AG04450 (cell line): ENCODE data around the gene PACRGL. TPM values are rescaled to one million over a fixed set of nuclear protein-coding genes. Genes with fewer than 3 reads are reported as not detected.
A peak's percentile ranks its signal among the peaks of the same experiment; 100 is the strongest.

Experiments used
- CTCF ChIA-PET: fragments of 300-600, 350-600 bp; formaldehyde crosslinking; extraction: SDS; loops from one replicate; lab custom pipeline; 2022; ENCODE audit warnings: antibody characterized with exemption, inconsistent platforms; lab: Charles Lee
- POLR2A ChIA-PET: fragments of 350-600 bp; formaldehyde crosslinking; extraction: SDS; loops from one replicate; lab custom pipeline; 2021; ENCODE audit warnings: antibody characterized with exemption, inconsistent platforms; lab: Yijun Ruan, JAX
- DNase-seq: peaks from one replicate; pipeline ENCODE4 v3.0.0-alpha.2; 2011; ENCODE audit warnings: low read depth, low spot score
- H3K27ac ChIP-seq: one replicate; pipeline ENCODE4 v1.5.1; 2012; ENCODE audit warnings: low read depth, low read length, control low read depth
- H3K27me3 ChIP-seq: one replicate; pipeline ENCODE4 v1.6.0; 2012; ENCODE audit warnings: low read length; ENCODE audit not compliant: control insufficient read depth, insufficient read depth
- H3K4me3 ChIP-seq: 2 replicates; pipeline ENCODE4 v1.5.1; 2011; ENCODE audit warnings: mild to moderate bottlenecking, low read depth, low read length, control low read depth
- H3K9me3 ChIP-seq: 2 replicates; pipeline ENCODE4 v1.5.1; 2012; ENCODE audit warnings: low read length; ENCODE audit not compliant: control insufficient read depth, insufficient read depth
- CTCF ChIP-seq: IDR thresholded peaks from 2 replicates; pipeline ENCODE4 v1.5.1; 2011; ENCODE audit warnings: low read depth, low read length, control low read depth, inconsistent platforms
- polyA minus RNA-seq: library from RNA; depleted of rRNA, polyadenylated mRNA; stranded (reverse); fragments of >200 nt; gene quantifications from 2 replicates; pipeline ENCODE4 v1.2.3, GENCODE V29; 2011; rRNA and poly(A)+ RNA removed
- polyA plus RNA-seq: library from polyadenylated mRNA; depleted of rRNA; stranded (reverse); fragments of >200 nt; gene quantifications from 2 replicates; pipeline ENCODE4 v1.2.3, GENCODE V29; 2011; rRNA removed

PACRGL gene
- polyA plus RNA-seq, result 10.8 and 15.2 TPM in 2 replicates
- 4.8 and 9.0 TPM in 2 replicates for polyA minus RNA-seq

GRCh38 chr4:20700007-20700761 is at the start of gene PACRGL:
Gene PACRGL, plus strand, starts transcription at chr4:20700458. Its CDS starts 4,024 bp downstream, at chr4:20704482.
- ChIA-PET POLR2A (interaction anchor here (0.5 to 0.7 kb wide), 2 partner anchors 446 to 978 kb away, joined by 3 to 4 read pairs; no protein-coding TSS in a partner anchor), CTCF (interaction anchor here (1.4 kb wide), 1 partner anchor 73 kb away, joined by 3 read pairs; no protein-coding TSS in a partner anchor)
- Histone ChIP-seq H3K9me3 (no peaks in the 10 kb centered on the region), H3K27me3 (no peaks in the 10 kb centered on the region), H3K4me3 (peak within 1 kb of the TSS; percentile 90), H3K27ac (peak within 1 kb of the TSS; percentile 63)
- peak; percentile 67 for DNase-seq
- no peak for TF ChIP-seq CTCF

- ChIA-PET CTCF (interaction anchor here (0.6 kb wide), 1 partner anchor 23 kb away, joined by 4 read pairs; no protein-coding TSS in a partner anchor), POLR2A (no interaction called here)
- Histone ChIP-seq H3K9me3 (no peaks in the 10 kb centered on the region), H3K27me3 (peaks cover 4% of the 10 kb centered on the region), H3K27ac (no peak overlapping the region), H3K4me3 (no peak overlapping the region)
- no peak for DNase-seq
- TF ChIP-seq CTCF, result no peak
These were observed 47.9 kb upstream of the PACRGL start for GRCh38 chr4:20652226-20652885.

- H3K9me3 ChIP-seq, result no peaks in the 10 kb centered on the region
- no peak for DNase-seq
- TF ChIP-seq CTCF, result no peak
- H3K4me3 ChIP-seq, result no peak overlapping the region
- peaks cover 2% of the 10 kb centered on the region for H3K27me3 ChIP-seq
- H3K27ac ChIP-seq, result no peak overlapping the region
- POLR2A ChIA-PET, result no interaction called here
- CTCF ChIA-PET, result no interaction called here
These were observed 41.8 kb upstream of the PACRGL start for GRCh38 chr4:20658456-20658855.

- DNase-seq, result no peak
- H3K27ac ChIP-seq, result no peak overlapping the region
- peaks cover 2% of the 10 kb centered on the region for H3K27me3 ChIP-seq
- CTCF ChIA-PET, result no interaction called here
- POLR2A ChIA-PET, result no interaction called here
- no peaks in the 10 kb centered on the region for H3K9me3 ChIP-seq
- H3K4me3 ChIP-seq, result no peak overlapping the region
- no peak for TF ChIP-seq CTCF
These were observed 37.4 kb upstream of the PACRGL start for GRCh38 chr4:20662851-20663250.
